SW480 (cell line): Measurements from ENCODE around the gene CAPN13.

Experiments
- DNase-seq: peaks from one replicate; pipeline ENCODE4 v3.0.0-alpha.2; 2016; ENCODE audit warnings: low spot score

Gene CAPN13, protein sequence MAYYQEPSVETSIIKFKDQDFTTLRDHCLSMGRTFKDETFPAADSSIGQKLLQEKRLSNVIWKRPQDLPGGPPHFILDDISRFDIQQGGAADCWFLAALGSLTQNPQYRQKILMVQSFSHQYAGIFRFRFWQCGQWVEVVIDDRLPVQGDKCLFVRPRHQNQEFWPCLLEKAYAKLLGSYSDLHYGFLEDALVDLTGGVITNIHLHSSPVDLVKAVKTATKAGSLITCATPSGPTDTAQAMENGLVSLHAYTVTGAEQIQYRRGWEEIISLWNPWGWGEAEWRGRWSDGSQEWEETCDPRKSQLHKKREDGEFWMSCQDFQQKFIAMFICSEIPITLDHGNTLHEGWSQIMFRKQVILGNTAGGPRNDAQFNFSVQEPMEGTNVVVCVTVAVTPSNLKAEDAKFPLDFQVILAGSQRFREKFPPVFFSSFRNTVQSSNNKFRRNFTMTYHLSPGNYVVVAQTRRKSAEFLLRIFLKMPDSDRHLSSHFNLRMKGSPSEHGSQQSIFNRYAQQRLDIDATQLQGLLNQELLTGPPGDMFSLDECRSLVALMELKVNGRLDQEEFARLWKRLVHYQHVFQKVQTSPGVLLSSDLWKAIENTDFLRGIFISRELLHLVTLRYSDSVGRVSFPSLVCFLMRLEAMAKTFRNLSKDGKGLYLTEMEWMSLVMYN

DNA sequence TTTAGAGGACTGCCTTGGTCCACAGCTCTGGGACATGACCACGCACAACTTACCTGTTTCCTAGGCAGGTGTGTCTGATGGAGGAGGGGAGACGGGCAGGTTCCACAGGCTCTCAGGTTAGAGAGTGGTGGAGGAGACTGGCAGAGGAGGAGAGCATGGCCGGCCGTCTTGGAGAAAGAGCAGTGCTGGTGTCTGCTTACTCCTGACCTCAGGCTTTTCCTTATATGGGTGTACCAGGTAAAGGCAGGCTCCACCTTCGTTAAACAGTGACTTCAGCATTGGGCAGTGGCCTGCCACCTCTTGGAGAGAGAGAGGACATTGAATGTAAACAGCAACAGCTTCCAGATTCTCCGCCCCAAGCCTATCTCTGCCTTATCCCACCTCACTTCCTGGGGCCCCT lies at the start of gene CAPN13:
Gene CAPN13 (minus strand): TSS at position 198 of the 400 bp plus-strand sequence. CDS start 20,121 bp downstream, outside the sequence.
- peak; percentile 68 for DNase-seq

DNA sequence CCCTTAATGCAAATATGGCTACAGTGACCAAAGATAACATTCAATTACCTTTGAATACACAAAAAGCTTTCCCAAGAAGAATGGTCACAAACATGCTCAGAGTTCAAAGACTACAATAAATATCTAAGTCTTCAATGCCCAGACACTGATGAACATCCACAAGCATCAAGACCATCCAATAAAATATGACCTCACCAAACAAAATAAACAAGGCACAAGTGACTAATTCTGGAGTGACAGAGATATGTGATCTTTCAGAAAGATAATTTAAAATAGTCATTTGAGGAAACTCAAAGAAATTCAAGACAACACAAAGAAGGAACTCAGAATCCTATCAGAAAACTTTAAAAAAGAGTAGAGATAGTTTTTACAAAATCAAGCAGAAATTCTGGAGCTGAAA lies 40.6 kb upstream of the CAPN13 start:
- no peak for DNase-seq

DNA sequence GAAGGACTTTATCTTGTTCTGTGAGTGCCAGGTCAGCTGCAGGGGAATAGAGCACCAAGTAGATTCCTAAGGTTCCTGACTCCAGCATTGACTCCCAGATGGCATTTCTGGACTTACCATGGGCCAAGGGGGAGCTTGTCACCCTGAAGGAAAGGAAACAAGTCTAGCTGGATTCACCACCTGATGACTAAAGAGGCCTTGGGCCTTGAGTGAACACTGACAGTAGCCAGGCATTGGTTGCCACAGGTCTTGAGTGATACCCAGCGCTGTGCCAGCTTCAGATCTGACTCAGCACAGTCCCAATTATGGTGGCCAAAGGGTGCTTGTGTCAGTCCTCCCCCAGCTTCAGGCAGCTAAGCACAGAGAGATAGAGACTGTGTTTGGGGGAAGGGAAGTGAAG lies 40.1 kb upstream of the CAPN13 start:
- DNase-seq = no peak

DNA sequence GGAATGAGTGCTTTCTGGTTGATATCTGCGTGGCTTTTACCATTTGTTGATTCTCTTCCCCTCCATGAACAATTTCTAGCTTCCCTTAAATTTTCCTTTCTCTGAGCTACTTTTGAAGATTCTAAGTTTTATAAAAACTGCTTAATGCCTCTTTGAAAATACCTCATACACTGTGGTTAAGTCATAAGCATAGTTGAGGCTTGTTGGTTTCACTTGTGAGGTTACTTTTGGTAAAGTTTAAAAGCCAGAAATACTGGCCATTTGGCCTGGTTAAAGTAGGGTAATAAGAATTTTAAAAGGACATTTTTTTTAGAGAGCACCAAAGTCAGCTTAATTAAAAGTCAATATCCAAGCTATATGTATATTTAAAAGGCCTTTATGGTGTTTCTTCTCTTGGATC lies 21.3 kb upstream of the CAPN13 start:
- DNase-seq = no peak

DNA sequence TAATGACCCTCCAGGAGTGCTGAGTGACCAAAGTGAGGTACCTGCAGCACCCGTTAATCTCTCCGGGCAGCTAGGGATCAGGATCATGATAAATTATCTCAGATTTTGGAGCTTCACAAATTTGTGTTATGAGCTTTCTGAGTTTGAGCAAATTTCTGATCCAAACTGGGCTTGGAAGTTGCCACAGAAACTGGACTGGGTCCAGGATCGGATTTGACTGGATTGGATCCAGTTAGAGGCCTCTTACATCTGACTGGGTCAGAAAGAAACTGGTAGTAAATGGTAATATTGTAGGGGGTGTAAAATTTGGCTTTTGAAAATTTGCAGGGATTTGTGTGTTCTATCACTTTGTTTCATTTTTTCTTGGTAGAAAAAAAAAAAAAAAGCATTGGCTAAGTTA lies 19.7 kb upstream of the CAPN13 start:
- no peak for DNase-seq

DNA sequence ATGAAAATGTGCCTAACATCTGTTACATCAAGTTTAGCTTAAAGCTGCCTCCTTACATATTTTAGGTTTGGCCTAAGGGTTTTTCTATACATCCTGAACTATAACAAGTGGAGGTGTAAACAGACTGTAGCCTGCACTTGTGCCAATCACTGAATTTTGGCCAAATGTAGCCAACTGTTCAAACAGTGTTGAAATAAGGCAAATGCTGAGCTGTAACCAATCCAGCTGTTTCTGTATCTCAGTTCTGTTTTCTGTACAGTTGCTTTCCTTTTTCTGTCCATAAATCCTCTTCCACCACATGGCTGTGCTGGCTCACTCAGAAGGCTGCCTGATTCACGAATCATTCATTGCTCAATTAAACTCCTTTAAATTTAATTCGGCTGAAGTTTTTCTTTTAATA lies 19.2 kb upstream of the CAPN13 start:
- no peak for DNase-seq

DNA sequence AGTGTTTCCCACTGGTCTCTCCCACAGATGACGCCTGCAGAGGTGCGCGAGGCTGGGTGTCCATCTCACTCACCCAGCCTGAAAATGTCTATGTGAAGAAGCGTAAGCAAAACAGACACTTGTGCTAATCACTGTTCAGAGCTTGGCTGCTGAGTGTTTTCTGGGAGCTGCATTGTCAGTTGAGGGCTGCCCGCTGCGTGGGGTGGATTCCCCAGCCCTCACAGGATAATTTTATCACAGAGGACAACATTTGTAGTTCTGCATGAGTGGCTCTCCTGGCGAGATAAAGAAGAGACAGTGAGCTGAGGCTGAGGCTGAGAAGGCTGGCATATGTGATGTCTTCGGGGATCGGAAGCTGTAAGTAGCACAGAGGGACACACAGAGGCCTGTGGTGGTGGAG lies 16.2 kb upstream of the CAPN13 start:
- no peak for DNase-seq

DNA sequence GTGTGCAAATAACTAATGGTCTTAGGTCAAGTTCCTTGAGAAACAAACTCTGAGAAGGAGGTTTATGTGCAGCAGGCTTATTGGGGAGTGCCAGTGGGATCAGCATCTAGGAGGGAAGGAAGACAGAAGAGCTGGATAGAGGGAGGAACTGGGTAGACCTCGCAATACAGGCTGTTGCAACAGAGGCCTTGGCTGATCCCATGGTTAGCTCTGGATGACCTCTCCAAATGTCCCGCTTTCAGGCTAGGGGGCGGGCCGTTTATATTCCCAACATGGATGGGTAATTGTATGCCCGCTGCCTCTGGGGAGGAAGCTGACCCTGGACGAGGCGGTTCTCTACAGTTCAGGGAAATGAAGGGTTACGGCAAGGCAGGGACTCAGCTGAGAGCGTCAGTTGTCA lies 14.7 kb upstream of the CAPN13 start:
- DNase-seq = no peak

DNA sequence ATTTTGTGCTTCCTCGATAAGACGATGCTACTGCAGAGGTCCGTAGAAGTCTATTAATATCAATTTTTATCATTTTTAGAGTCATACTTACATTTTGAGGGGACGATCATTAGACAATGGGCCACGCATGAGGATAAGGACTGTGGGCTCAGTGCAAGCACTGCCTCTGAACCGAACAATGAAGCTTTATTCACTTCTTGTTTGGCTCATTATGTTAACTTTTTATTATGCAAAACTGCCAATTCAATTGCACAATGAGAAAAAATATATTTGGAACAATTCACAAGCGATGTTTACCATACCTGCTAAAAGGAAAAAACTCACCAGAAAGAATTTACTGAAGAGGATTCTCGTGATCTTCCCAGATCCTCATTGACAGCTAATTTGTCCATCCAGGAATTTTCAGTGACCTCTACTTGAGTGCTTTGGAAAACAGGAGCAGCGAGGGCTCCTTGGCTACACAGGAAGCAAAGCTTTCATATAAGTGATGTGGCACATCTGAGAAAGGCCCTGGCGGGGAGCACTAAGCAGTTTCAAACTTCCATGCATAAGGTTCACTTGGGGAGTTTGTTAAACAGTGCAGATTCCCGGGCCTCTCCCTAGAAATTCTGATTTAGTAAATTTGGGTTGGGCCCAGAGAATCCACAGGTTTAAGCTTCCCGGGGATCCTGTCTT lies 13.3 kb upstream of the CAPN13 start:
- DNase-seq = no peak

DNA sequence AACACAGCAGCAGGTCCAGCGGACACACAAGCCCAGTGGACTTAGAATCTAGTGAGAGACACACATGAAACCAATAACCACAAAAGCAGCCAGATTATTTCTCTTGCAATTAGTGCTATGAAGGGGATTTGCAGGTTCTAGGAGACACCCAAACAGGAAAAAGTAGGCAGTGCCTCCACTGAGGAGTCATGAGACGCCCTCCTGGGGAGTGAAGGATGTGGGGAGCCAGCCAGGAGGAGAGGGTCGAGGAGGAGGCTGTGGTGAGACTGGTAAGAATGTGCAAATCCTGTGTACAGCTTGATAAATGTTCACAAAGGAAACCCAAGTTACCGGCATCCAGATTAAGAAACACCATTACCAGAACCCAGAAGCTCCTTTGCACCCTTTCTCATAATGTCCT lies 2.7 kb upstream of the CAPN13 start:
- no peak for DNase-seq

DNA sequence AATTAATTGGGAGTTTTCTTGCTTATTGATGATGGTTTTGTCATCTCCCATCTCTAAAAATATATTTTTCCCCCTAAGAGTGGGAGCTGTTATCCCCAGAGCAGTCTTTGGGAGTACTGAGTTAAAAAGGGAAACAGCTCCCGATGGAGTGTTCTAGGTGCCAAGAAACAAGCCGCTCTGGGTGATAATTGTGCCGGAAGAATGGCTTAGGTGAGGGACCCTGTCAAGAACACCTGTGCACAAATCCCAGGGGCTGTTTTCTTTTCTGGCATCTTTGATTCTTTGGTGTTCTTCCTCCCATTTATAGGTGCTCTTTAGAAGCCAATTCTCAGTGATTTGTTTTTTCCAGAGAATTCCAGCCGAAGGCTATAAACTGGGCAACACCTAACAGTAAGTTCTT lies 1.4 kb upstream of the CAPN13 start:
- DNase-seq = no peak

DNA sequence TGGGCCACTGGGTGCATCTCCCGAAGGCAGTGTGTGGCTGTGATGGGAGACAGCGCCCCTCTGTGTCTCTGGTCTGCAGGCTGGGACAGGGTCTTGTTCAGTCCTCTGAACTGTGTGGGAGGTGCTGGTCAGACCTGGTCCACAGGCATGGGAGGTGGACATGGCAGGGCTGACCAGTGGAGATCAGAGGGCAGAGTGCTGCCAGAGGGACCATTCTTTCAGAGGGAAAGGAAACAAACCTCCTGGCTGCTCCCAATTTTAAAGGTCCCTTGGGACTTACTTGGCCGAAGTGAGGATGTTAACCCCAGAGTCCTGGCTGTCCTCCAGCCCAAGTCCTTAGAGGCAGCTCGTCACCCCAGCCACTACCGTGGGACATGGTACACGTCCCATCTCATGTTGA lies 4.0 kb downstream of the CAPN13 start:
- DNase-seq = no peak

DNA sequence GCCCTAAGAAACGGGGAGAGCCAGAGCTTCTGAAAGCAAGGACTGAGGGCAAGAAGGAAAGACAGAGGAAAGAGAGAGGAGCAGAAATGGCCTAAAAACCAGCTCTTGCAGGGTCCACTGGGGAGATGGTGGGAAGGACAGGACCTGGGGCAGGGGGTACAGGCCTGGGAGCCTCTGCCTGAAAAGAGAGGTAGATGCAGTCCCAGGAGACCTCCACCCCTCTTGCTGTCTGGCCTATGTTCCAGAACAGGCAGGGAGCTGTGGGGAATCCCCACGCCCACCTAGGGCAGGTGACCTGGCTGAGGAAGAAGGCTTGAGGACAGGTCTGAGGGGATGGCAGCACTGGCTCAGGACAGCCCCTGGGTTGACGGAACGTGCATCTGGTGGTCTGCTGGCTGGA lies 4.6 kb downstream of the CAPN13 start:
- DNase-seq = no peak

DNA sequence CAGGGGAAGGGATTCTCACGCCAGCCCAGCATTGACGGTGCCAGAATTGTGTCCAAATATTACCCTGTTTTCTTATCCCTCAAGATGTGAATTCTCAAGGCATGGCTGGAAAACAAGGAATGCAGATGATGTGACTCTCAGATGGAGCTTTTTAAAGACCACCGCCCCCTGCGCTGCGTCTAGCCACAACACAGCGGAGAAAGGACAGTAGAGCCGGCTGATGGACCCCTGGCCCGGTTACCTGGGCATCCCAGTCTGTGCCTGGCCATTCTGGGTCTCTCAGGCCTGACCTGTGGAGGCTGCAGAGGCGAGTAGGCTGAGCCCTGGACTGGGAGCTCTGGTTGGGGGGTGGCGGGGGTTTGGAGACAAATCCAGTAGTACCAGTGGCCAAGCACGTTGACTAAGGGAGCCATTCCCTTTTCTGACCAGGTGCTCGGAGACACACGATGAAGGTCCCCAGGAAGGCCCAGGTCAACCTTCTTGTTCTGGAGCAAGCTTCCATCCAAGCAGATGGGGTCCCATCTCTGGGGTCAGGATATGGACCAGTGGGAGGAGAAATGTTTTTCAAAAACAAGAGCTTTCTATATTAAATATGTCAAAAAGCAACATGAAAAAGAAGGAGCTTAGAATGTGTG lies 5.3 kb downstream of the CAPN13 start:
- DNase-seq = no peak

DNA sequence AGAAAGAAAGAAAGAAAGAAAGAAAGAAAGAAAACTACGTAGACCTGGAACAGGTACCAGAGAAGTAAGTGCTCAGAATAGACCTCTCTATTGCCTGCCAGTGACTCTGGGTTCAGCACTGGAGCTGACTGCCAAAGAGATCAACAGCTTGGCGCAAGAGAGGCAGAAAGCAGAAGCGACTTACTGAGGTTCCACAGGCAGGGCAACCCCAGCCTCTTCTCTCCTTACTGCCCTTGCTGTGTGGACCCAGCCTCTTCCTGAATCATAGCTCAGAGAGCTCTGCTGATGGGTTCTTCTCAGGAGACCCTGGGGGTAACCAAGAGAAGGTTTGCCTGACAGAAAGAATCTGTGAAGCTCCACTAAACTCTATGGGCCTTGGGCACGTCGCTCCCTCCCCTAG lies 7.1 kb downstream of the CAPN13 start:
- no peak for DNase-seq

DNA sequence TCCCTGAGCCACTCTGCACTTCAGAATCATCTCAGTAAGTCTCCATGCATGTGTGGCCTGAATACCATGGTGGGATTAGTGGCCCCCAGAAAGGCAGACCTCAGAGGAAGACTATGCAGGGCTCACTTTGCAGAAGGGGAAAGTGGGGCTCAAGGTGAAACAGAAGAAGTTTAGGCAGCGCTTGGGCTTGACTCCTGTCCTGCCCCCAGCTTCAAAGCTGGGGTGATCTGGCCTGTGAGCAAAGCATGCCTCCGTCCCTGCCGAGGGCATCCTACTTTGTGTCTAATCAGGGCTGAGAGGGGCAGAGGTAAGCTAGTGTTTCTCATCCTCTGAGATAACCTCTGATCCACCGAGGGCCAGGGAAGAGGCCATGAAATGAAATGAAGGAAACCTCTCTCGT lies 7.9 kb downstream of the CAPN13 start:
- DNase-seq = no peak

DNA sequence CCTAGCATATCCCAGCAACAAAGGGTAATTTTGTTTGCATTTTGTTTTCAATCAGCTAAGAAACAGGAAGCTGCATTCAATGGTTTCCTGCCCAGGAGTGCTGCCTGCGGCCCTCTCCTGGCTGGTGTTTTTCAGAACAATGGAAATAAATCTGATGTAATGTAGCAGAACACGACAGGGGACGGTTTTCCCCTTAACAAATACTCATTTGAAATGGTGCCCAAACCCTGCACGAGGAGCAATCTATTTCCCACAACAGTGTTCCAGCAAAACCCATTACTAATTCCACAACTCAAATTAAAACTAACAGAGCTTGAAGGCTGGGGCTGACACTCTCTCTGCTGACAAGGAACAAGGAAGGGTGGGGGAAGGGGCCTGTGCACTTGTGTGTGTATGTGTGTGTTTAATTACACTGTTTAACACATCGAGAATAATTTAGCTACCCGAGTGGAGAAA lies 8.7 kb downstream of the CAPN13 start:
- DNase-seq = no peak

DNA sequence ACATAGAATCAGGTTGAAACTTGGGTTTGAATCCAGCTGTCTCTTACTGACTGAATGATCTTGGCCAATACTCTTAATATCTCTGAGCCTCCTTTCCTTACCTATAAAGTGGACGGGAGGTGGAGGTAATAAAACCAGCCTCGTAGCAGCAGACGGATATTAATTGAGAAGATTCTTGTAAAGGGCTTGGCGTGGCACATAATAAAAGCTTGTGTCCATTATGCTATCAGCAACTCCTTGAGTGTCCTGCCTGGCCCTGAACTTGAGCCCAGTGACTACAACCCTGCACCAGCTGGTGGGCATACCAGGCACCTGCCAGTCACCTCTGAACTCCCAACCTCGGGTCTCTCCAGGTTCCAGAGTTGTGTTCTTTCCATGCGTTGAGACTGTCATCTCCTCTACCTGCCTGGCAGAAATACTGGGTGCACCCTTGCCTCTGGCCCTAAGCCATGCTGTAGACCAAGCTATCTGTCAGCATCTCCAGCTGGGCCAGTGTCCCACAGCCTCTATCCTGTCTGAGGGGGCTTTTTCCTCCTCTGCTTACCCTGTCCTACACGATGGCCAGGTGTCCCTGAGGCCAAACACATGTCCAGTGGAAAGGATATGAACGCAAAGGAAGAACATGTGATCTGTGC lies 9.7 kb downstream of the CAPN13 start:
- no peak for DNase-seq

DNA sequence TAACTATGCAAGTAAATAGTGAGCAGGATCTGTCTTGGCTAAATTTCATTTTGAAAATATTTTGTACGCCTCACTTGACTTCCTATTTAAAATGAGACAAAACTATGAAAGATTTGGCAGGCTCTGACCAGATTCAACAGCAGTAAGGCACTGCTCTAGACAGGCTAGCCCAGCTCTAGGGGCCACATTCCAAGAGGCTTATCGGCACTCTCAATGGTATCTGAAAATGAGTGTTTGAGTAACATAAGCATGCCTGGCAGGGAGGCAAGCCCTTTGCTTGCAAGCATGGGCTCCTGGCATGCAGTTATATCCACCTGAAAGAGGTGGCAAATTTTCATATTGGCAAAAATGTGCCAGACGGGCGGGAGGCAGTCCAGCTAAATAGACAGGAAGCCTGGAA lies 10.5 kb downstream of the CAPN13 start:
- DNase-seq = no peak

DNA sequence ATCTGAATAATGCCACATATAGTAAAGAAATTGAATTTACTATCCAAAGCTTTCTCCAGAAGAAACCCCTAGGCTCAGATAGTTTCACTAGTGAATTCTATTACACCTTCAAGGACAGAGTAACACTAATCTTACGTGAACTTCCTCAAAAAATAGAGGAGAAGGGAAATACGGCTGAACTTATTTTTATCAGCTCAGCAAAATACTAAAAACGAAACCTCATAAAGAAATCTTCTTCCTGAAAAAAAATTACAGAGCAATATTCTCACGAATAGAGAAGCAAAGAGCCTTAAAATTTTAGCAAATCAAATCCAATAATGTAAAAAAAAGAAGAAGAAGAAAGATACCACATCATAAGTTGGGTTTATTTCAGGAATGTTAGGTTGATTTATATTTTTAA lies 14.7 kb downstream of the CAPN13 start:
- DNase-seq = no peak

DNA sequence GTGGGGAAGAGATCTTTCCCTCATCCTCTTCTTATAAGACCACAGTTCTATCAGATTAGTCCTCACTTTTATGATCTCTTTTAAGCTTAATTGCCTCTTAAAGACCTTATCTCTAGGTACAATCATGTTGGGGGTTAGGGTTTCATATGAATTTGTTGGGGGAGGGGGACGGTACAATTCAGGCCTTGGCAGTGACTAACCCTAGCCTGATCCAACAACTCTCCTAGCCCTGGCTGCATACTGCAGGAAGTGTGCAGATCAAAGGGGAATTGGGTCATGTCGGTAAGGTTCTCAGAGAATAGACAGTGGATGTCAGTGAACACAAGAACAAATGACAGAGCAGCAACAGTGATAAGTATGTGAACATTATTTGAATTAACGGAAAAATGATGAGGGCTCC lies 16.4 kb downstream of the CAPN13 start:
- no peak for DNase-seq

DNA sequence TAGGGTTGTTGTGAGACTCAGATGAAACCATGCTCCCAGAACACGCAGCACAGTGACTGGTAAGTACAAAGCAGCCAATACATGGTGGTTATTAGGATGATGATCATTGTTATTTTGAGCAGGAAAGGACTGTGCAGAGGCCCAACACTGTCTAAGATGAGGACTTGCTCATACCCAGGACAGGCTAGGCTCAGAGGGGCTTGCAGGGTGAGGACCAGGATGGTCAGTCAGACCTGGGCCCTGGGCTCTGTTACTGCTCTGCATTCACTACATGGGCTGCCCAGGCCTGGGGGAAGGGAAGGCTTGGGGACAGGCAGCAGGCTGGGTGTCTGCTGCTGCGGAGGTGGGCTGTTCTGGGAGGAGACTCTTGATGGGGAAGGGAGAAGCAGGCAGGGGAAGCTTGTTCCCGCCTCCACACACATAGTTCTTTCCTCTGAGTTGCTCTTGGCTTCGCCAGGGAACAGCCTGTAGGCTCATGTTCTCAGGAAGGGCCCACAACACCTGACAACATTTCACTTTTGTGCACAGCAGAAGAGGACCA lies 17.5 kb downstream of the CAPN13 start:
- DNase-seq = no peak
